ENCODE measurements around the gene TTC9B. TPM values are rescaled to one million over a fixed set of nuclear protein-coding genes. Genes with fewer than 3 reads are reported as not detected.

Gene TTC9B
- total RNA-seq, 1 donor from 2014 or later, result not detected

DNA sequence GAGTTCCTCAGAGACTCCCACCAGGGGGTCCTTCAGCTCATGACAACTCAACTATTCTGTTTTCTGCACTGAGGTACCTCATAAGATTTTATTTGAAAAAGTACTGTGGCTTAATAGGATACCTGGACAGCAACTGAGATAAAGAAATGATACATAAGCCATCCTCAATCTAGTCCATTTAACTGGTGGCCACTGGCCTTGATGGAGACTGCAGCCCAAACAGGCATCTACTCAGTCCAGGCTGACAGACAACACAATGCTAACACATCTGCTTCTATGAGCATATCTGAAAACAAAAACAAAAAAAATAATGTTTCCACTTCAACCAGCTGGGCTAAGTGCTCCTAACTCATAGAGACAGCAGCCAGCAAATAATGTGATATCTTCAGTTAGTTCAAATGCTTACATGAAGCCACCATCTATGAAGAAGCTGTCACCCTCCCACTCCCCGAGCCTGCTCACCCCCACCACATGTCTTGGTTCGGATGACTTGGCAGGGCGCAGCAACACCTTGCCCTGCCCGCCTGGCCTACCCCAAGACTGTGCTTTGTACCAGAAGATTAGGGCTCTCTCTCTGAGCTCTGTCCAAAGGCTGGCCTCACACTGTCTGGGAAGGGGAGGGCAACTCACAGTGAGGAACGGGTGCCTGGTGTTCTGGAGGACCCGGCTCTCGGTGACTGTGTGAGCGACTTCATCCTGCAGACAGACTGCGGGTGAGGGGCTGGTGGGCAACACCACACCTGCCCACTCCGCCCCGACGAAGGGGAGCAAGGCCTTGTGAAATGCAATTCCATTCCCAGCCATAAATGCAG lies 21.4 kb upstream of the TTC9B start:
- intact Hi-C loops (cut with micrococcal nuclease), result no loop called here
- POLR2A ChIA-PET, result no interaction called here

DNA sequence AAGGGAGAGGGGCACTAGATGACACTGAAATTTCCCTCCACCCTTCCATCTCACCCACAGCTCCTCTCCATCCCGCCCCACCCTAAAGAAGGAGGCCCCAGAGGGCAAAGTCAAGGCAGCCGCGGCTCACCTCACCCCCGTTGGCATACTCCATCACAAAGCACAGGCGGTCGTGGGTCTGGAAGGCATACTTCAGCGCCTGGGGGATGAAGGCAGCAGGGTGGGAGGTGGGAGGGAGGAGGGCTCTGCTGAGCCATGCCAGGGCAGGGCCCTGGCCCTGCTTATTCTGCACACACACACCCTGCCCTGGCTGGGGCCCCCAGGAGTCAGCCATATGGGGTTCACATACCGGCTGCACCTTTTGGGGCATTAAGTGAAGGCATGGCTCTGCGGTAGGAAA lies 20.6 kb upstream of the TTC9B start:
- ATAC-seq (ENCODE audit: low read depth) (no peak), DNase-seq (no peak)
- TF ChIP-seq, protein P1, sequence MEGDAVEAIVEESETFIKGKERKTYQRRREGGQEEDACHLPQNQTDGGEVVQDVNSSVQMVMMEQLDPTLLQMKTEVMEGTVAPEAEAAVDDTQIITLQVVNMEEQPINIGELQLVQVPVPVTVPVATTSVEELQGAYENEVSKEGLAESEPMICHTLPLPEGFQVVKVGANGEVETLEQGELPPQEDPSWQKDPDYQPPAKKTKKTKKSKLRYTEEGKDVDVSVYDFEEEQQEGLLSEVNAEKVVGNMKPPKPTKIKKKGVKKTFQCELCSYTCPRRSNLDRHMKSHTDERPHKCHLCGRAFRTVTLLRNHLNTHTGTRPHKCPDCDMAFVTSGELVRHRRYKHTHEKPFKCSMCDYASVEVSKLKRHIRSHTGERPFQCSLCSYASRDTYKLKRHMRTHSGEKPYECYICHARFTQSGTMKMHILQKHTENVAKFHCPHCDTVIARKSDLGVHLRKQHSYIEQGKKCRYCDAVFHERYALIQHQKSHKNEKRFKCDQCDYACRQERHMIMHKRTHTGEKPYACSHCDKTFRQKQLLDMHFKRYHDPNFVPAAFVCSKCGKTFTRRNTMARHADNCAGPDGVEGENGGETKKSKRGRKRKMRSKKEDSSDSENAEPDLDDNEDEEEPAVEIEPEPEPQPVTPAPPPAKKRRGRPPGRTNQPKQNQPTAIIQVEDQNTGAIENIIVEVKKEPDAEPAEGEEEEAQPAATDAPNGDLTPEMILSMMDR (IDR thresholded peaks at IDR 0.05), result no peak
- ChIA-PET CTCF (no interaction called here), POLR2A (interaction anchor here (1.4 kb wide), 1 partner anchor 44 kb away, joined by 3 read pairs; no protein-coding TSS in a partner anchor)
- peaks cover 77% of the 10 kb centered on the region for H3K36me3 Mint-ChIP-seq (ENCODE audit: low read depth)
- no peak overlapping the region for H3K4me3 Mint-ChIP-seq
- H3K27ac Mint-ChIP-seq, result no peak overlapping the region
- no peaks in the 10 kb centered on the region for H3K4me1 Mint-ChIP-seq
- no peaks in the 10 kb centered on the region for H3K27me3 Mint-ChIP-seq
- intact Hi-C loops (cut with micrococcal nuclease), result no loop called here
- H3K9me3 Mint-ChIP-seq, result no peaks in the 10 kb centered on the region

More for the DNA sequence above, 21.4 kb upstream of the TTC9B start:
- Mint-ChIP-seq H3K27me3 (no peaks in the 10 kb centered on the region), H3K9me3 (no peaks in the 10 kb centered on the region), H3K4me3 (no peak overlapping the region), H3K36me3 (ENCODE audit: low read depth) (peaks cover 74% of the 10 kb centered on the region), H3K27ac (no peak overlapping the region), H3K4me1 (no peaks in the 10 kb centered on the region)
- no peak for DNase-seq
- TF ChIP-seq, protein P1 (IDR thresholded peaks at IDR 0.05), result no peak
- CTCF ChIA-PET, result no interaction called here
- no peak for ATAC-seq (ENCODE audit: low read depth)

DNA sequence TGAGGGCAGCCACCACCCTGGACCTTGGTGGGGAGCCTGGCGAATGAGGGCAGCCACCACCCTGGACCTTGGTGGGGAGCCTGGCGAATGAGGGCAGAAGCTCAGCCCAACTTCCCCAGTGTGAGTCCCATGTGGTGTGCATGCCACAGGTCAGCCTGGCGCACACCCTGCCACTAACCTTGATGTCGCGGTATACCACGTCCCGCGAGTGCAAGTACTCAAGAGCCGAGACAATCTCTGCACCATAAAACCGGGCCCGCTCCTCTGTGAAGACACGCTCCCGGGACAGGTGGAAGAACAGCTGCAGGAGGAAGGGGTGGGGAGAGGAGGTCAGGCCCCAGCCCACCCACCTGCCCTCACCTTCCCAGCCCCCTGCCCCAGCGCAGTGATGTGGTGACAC lies 19.6 kb upstream of the TTC9B start:
- Mint-ChIP-seq H3K27me3 (no peaks in the 10 kb centered on the region), H3K9me3 (no peaks in the 10 kb centered on the region), H3K36me3 (ENCODE audit: low read depth) (peaks cover 81% of the 10 kb centered on the region), H3K4me1 (no peaks in the 10 kb centered on the region), H3K4me3 (no peak overlapping the region), H3K27ac (no peak overlapping the region)
- no peak for DNase-seq
- TF ChIP-seq, protein P1 (IDR thresholded peaks at IDR 0.05), result no peak
- no peak for ATAC-seq (ENCODE audit: low read depth)
- intact Hi-C loops (cut with micrococcal nuclease), result no loop called here
- ChIA-PET CTCF (no interaction called here), POLR2A (interaction anchor here (1.4 kb wide), 1 partner anchor 45 kb away, joined by 3 read pairs; no protein-coding TSS in a partner anchor)

DNA sequence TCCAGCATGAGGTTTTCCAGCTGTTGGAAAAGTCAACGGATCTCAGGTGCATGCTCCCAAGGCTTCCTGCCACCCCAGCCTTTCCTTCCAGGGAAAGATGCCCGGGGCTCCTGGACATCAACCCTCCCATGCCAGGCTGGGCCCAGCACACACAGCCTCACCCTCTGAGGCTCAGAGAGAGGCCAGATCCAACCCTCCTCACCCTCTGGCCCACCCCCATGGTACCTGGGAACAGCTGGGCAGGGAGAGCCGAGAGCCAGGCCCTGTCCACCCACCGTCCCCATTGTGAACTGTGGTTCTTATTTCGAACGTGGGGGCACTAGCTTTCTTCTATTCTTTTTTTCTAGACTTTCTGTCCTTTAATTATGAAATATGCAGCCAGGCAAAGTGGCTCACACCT lies 18.2 kb upstream of the TTC9B start:
- Mint-ChIP-seq H3K27ac (no peak overlapping the region), H3K4me3 (no peak overlapping the region), H3K9me3 (no peaks in the 10 kb centered on the region), H3K27me3 (no peaks in the 10 kb centered on the region), H3K4me1 (no peaks in the 10 kb centered on the region), H3K36me3 (ENCODE audit: low read depth) (peaks cover 68% of the 10 kb centered on the region)
- POLR2A ChIA-PET, result no interaction called here
- no peak for ATAC-seq (ENCODE audit: low read depth)
- intact Hi-C loops (cut with micrococcal nuclease), result no loop called here
- CTCF ChIA-PET, result interaction anchor here (0.6 kb wide), 1 partner anchor 69 kb away, joined by 5 read pairs; no protein-coding TSS in a partner anchor
- DNase-seq, result no peak
- TF ChIP-seq, protein P1 (IDR thresholded peaks at IDR 0.05), result no peak

DNA sequence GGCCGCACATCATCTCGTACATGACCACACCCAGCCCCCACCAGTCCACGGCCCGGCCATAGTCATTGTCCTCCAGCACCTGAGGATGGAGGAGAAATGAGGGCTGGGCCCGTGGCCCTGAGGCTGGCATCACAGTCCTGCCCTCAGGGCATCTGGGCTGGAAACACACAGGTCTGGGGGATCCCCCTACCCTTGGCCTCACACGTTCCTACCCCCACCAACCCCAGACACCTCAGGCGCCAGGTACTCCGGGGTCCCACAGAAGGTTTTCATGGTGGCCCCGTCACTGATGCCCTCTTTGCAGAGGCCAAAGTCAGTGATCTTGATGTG lies 17.8 kb upstream of the TTC9B start:
- Mint-ChIP-seq H3K36me3 (ENCODE audit: low read depth) (peaks cover 64% of the 10 kb centered on the region), H3K4me1 (no peaks in the 10 kb centered on the region), H3K27ac (no peak overlapping the region), H3K9me3 (no peaks in the 10 kb centered on the region), H3K4me3 (no peak overlapping the region), H3K27me3 (no peaks in the 10 kb centered on the region)
- TF ChIP-seq, protein P1 (IDR thresholded peaks at IDR 0.05), result no peak
- no peak for DNase-seq
- intact Hi-C loops (cut with micrococcal nuclease), result no loop called here
- POLR2A ChIA-PET, result no interaction called here
- CTCF ChIA-PET, result interaction anchor here (0.6 kb wide), 1 partner anchor 69 kb away, joined by 5 read pairs; no protein-coding TSS in a partner anchor
- no peak for ATAC-seq (ENCODE audit: low read depth)

All from activated B cell treated with CpG ODN at 0.5 μM for 24 hours (primary cell).